CD4-positive, alpha-beta T cell (primary cell): Measurements from ENCODE around the gene PTPA. TPM values are rescaled to one million over a fixed set of nuclear protein-coding genes. Genes with fewer than 3 reads are reported as not detected.
A peak's percentile ranks its signal among the peaks of the same experiment; 100 is the strongest.

ENCODE experiments used
- ATAC-seq: fragments of 200-7000 bp; cut with Tn5 transposase; one replicate; pipeline ENCODE4 v1.10.0; 2022; ENCODE audit warnings: mild to moderate bottlenecking; ENCODE audit not compliant: poor library complexity
- CTCF ChIA-PET: fragments of 350-600 bp; sonication (Branson Sonifier 250); formaldehyde crosslinking; loops from one replicate; lab custom pipeline; 2021; ENCODE audit warnings: antibody characterized with exemption, inconsistent platforms; lab: Charles Lee
- POLR2A ChIA-PET: fragments of 350-600 bp; sonication (Branson Sonifier 250); formaldehyde crosslinking; loops from one replicate; lab custom pipeline; 2021; ENCODE audit warnings: antibody characterized with exemption, inconsistent platforms; lab: Charles Lee
- DNase-seq, 14 experiments: peaks; one replicate each; pipeline ENCODE4 v3.0.0-alpha.2; 2013 to 2020; ENCODE audit warnings: mixed read lengths in 2 of 14
- H3K27ac ChIP-seq, 2 donors: one replicate each; pipeline versions ENCODE4 v1.5.1 to v1.7.0; 2013; ENCODE audit warnings: low read length in 2 of 2, low read depth in 1 of 2, mild to moderate bottlenecking in 1 of 2
- H3K27me3 ChIP-seq, 2 experiments: 1 replicate in 1 of 2; 2 replicates in 1 of 2; pipeline versions ENCODE4 v1.6.1 to v1.7.0; 2013; ENCODE audit warnings: low read length in 2 of 2, control low read depth in 1 of 2, mild to moderate bottlenecking in 1 of 2, moderate library complexity in 1 of 2; ENCODE audit not compliant: insufficient read depth in 2 of 2, control insufficient read depth in 1 of 2
- H3K36me3 ChIP-seq: one replicate; pipeline ENCODE4 v1.6.1; 2013; ENCODE audit warnings: low read length, control low read depth; ENCODE audit not compliant: insufficient read depth
- H3K4me1 ChIP-seq: one replicate; pipeline ENCODE4 v1.6.1; 2013; ENCODE audit warnings: low read length, control low read depth; ENCODE audit not compliant: insufficient read depth
- H3K4me3 ChIP-seq: one replicate; pipeline ENCODE4 v1.5.1; 2013; ENCODE audit warnings: mild to moderate bottlenecking, low read length, moderate library complexity
- H3K9me3 ChIP-seq, 2 experiments: 1 replicate in 1 of 2; 2 replicates in 1 of 2; pipeline versions ENCODE4 v1.6.1 to v1.7.0; 2013; ENCODE audit warnings: low read length in 2 of 2, mild to moderate bottlenecking in 2 of 2, control low read depth in 1 of 2, moderate library complexity in 1 of 2; ENCODE audit not compliant: control insufficient read depth in 1 of 2, insufficient read depth in 1 of 2
- H3K27ac Mint-ChIP-seq: one replicate; pipeline ENCODE4 v1.8.0; 2020; ENCODE audit warnings: mixed read lengths
- H3K27me3 Mint-ChIP-seq: one replicate; pipeline ENCODE4 v1.8.0; 2021; ENCODE audit warnings: mixed read lengths
- H3K36me3 Mint-ChIP-seq: one replicate; pipeline ENCODE4 v1.8.0; 2021; ENCODE audit warnings: low read depth, mixed read lengths
- H3K4me1 Mint-ChIP-seq: one replicate; pipeline ENCODE4 v1.8.0; 2021; ENCODE audit warnings: low read depth, mixed read lengths
- H3K4me3 Mint-ChIP-seq: one replicate; pipeline ENCODE4 v1.8.0; 2020; ENCODE audit warnings: mild to moderate bottlenecking, mixed read lengths
- H3K9me3 Mint-ChIP-seq: one replicate; pipeline ENCODE4 v1.8.0; 2020; ENCODE audit warnings: mixed read lengths
- CTCF ChIP-seq: fragments of 200-600 bp; IDR thresholded peaks from one replicate; pipeline ENCODE4 v1.8.0; 2022; ENCODE audit warnings: antibody characterized with exemption, mild to moderate bottlenecking
- intact Hi-C, 2 experiments: fragments of 100-400 bp; cut with DNase I in 1 of 2; cut with micrococcal nuclease in 1 of 2; formaldehyde crosslinking; loops; one replicate each; pipeline versions ENCODE4 v1.15.1 to v1.9.0; 2023 to 2025; cut with DNase I, micrococcal nuclease
- total RNA-seq, 174 experiments: library from RNA in 2 of 174; stranded (reverse) in 2 of 174; gene quantifications; one replicate each; pipeline ENCODE4 v1.2.3 and lab custom pipeline; 2021 to 2026

Gene PTPA
- total RNA-seq, 2 experiments from 2014 or later, result 21.6 to 23.3 TPM

- no peak overlapping the region for H3K27ac Mint-ChIP-seq
- peaks cover 42% of the 10 kb centered on the region for H3K4me1 ChIP-seq
- intact Hi-C loops, result loop anchor here in 1 of 2 experiments (1.0 to 10.0 kb wide), 7 partner anchors 35 to 437 kb away; no protein-coding TSS in a partner anchor
- ATAC-seq (no peak), DNase-seq (no peak)
- no peak for TF ChIP-seq CTCF
- H3K4me1 Mint-ChIP-seq, result peaks cover 7% of the 10 kb centered on the region
- H3K36me3 Mint-ChIP-seq, result no peaks in the 10 kb centered on the region
- no peak overlapping the region for H3K4me3 ChIP-seq
- peaks cover 4% of the 10 kb centered on the region for H3K27me3 Mint-ChIP-seq
- H3K9me3 ChIP-seq, result no peaks in the 10 kb centered on the region
- H3K27me3 ChIP-seq, result peaks cover 0 to 8% of the 10 kb centered on the region in 2 experiments
- peak overlapping the region; percentile 88 for H3K4me3 Mint-ChIP-seq
- CTCF ChIA-PET, result interaction anchor here (0.6 to 5.5 kb wide), 23 partner anchors 7 to 451 kb away, joined by 3 to 25 read pairs (median 4); no protein-coding TSS in a partner anchor
- H3K36me3 ChIP-seq, result no peaks in the 10 kb centered on the region
- no peaks in the 10 kb centered on the region for H3K9me3 Mint-ChIP-seq
- no peak overlapping the region for H3K27ac ChIP-seq
- POLR2A ChIA-PET, result interaction anchor here (0.7 to 5.6 kb wide), 9 partner anchors 31 to 452 kb away, joined by 3 to 112 read pairs (median 5); partner anchors contain the start of gene NTMT1
Measured at GRCh38 chr9:129173296-129174101, 62.3 kb downstream of the PTPA start.

- intact Hi-C loops, result loop anchor here in 1 of 2 experiments (1.0 to 10.0 kb wide), 6 partner anchors 63 to 436 kb away; no protein-coding TSS in a partner anchor
- no peaks in the 10 kb centered on the region for H3K9me3 ChIP-seq
- POLR2A ChIA-PET, result interaction anchor here (0.7 to 5.6 kb wide), 10 partner anchors 31 to 451 kb away, joined by 3 to 112 read pairs (median 5); partner anchors contain the start of gene NTMT1
- ATAC-seq (peak; percentile 28), DNase-seq (peak; percentile 69 to 89 (median 77))
- H3K27ac Mint-ChIP-seq, result no peak overlapping the region
- CTCF ChIA-PET, result interaction anchor here (0.6 to 5.5 kb wide), 23 partner anchors 8 to 450 kb away, joined by 3 to 25 read pairs (median 4); no protein-coding TSS in a partner anchor
- no peaks in the 10 kb centered on the region for H3K36me3 ChIP-seq
- peak; percentile 94 for TF ChIP-seq CTCF
- H3K4me3 Mint-ChIP-seq, result peak overlapping the region; percentile 85
- peaks cover 7% of the 10 kb centered on the region for H3K4me1 Mint-ChIP-seq
- peaks cover 4% of the 10 kb centered on the region for H3K27me3 Mint-ChIP-seq
- peak overlapping the region; percentile 75 for H3K4me3 ChIP-seq
- H3K4me1 ChIP-seq, result peaks cover 47% of the 10 kb centered on the region
- no peak overlapping the region for H3K27ac ChIP-seq
- no peaks in the 10 kb centered on the region for H3K36me3 Mint-ChIP-seq
- H3K27me3 ChIP-seq, result peaks cover 0 to 8% of the 10 kb centered on the region in 2 experiments
- H3K9me3 Mint-ChIP-seq, result no peaks in the 10 kb centered on the region
Measured at GRCh38 chr9:129174102-129174723, 63.0 kb downstream of the PTPA start.
